Stimulated activated effector memory CD8-positive, alpha-beta T cell treated with anti-CD3 and anti-CD28 coated beads, Interleukin-12 subunit alpha, Interleukin-12 subunit beta, amount 100 ng/mL, for 72 hours (primary cell): ENCODE measurements around the gene CREB3.

Experiments used
- ATAC-seq: fragments of 150-1000 bp; cut with Tn5 transposase; 2 replicates; pipeline ENCODE4 v1.10.0; 2021
- DNase-seq, 2 donors: peaks; one replicate each; pipeline ENCODE4 v3.0.0; 2021 to 2022; ENCODE audit warnings: low spot score in 2 of 2
- H3K27ac Mint-ChIP-seq: one replicate; pipeline ENCODE4 v1.8.0; 2022; ENCODE audit warnings: mild to moderate bottlenecking, mixed read lengths
- H3K36me3 Mint-ChIP-seq: one replicate; pipeline ENCODE4 v1.8.0; 2022; ENCODE audit warnings: mild to moderate bottlenecking, mixed read lengths
- H3K4me1 Mint-ChIP-seq: one replicate; pipeline ENCODE4 v1.8.0; 2022; ENCODE audit warnings: mixed read lengths
- H3K4me3 Mint-ChIP-seq: one replicate; pipeline ENCODE4 v1.8.0; 2022; ENCODE audit warnings: mild to moderate bottlenecking, mixed read lengths
- H3K9me3 Mint-ChIP-seq: one replicate; pipeline ENCODE4 v1.8.0; 2022; ENCODE audit warnings: mixed read lengths

Gene CREB3

DNA sequence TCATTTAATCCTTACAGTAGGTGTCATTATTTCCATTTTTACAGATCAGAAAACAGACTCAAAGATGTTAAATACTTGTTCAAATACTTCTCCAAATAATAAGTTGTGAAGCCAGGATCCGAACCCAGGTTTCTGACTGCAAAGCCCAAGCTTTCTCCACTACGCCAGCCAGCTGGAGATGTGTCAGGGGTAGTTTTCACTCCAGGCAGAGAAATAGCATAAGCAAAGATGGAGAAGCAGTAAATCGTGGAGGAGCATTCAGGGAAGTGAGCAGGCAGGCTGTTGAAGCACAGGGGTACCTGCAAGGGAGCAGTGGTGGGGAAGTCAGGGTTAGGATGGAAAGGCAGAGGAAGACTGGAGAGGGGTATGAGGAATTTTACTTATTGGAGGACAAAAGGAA is 3.4 kb upstream of the CREB3 start:
- H3K4me3 Mint-ChIP-seq: no peak overlapping the region
- no peak for DNase-seq
- H3K36me3 Mint-ChIP-seq: peaks cover 24% of the 10 kb centered on the region
- no peak overlapping the region for H3K27ac Mint-ChIP-seq
- ATAC-seq: no peak
- H3K9me3 Mint-ChIP-seq: no peaks in the 10 kb centered on the region
- peaks cover 16% of the 10 kb centered on the region for H3K4me1 Mint-ChIP-seq

GRCh38 chr9:35729700-35730485 is 2.6 kb upstream of the CREB3 start:
- Mint-ChIP-seq H3K4me3 (no peak overlapping the region), H3K27ac (no peak overlapping the region), H3K4me1 (peaks cover 11% of the 10 kb centered on the region), H3K36me3 (peaks cover 32% of the 10 kb centered on the region), H3K9me3 (no peaks in the 10 kb centered on the region)
- DNase-seq (peak; percentile 17 to 67), ATAC-seq (no peak)

DNA sequence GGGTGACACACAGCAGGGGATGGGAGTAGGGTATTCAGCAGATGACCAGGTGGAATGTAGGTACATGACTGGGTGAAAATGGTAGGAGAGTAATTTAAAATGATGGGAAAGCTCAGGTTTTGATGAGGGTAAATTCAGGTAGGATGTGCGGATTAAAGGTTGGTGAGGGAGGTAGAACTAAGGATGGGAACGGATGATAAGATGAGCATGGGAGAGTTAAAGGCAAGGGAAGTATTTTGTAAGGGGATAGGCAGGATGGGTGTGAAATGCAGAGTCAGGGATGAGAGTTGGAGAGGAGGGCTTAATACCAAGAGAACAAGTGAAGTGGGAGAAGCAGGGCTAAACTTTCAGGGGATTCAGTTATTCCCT is 2.0 kb upstream of the CREB3 start:
- H3K4me1 Mint-ChIP-seq: peaks cover 9% of the 10 kb centered on the region
- peaks cover 38% of the 10 kb centered on the region for H3K36me3 Mint-ChIP-seq
- no peak for ATAC-seq
- no peak overlapping the region for H3K4me3 Mint-ChIP-seq
- H3K9me3 Mint-ChIP-seq: no peaks in the 10 kb centered on the region
- DNase-seq: no peak
- H3K27ac Mint-ChIP-seq: no peak overlapping the region

- Mint-ChIP-seq H3K4me1 (peaks cover 19% of the 10 kb centered on the region), H3K9me3 (no peaks in the 10 kb centered on the region), H3K27ac (no peak overlapping the region), H3K4me3 (no peak overlapping the region), H3K36me3 (peaks cover 49% of the 10 kb centered on the region)
- DNase-seq (no peak), ATAC-seq (no peak)
Measured at GRCh38 chr9:35731415-35732184, 866 bp upstream of the CREB3 start.

GRCh38 chr9:35732800-35733541 is 505 bp downstream of the CREB3 start:
- peaks cover 19% of the 10 kb centered on the region for H3K4me1 Mint-ChIP-seq
- H3K27ac Mint-ChIP-seq: no peak overlapping the region
- H3K9me3 Mint-ChIP-seq: no peaks in the 10 kb centered on the region
- peak; percentile 1 for ATAC-seq
- no peak overlapping the region for H3K4me3 Mint-ChIP-seq
- peak in 1 of 2 donors; percentile 65 for DNase-seq
- peaks cover 63% of the 10 kb centered on the region for H3K36me3 Mint-ChIP-seq

DNA sequence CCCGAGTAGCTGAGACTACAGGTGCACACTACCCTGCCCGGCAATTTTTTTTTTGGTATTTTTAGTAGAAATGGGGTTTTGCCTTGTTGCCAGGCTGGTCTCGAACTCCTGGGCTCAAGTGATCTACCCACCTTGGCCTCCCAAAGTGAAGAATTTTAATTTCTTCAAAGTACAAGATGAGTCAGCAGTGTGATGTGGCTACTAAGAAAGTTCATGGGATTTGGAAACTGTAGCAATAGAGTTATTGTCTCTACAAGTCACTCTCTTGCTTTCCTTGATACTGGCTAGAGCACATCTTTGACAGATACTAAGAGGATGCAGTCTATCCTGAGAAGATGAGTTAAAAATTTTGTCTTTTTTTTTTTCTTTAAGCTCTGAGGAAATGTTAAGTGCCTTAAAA is 1.6 kb downstream of the CREB3 start:
- no peak overlapping the region for H3K4me3 Mint-ChIP-seq
- H3K9me3 Mint-ChIP-seq: no peaks in the 10 kb centered on the region
- peaks cover 74% of the 10 kb centered on the region for H3K36me3 Mint-ChIP-seq
- DNase-seq (no peak), ATAC-seq (no peak)
- H3K27ac Mint-ChIP-seq: no peak overlapping the region
- H3K4me1 Mint-ChIP-seq: peaks cover 19% of the 10 kb centered on the region

GRCh38 chr9:35736201-35736633 is 3.8 kb downstream of the CREB3 start:
- H3K36me3 Mint-ChIP-seq: peaks cover 90% of the 10 kb centered on the region
- no peak overlapping the region for H3K4me3 Mint-ChIP-seq
- no peaks in the 10 kb centered on the region for H3K9me3 Mint-ChIP-seq
- H3K27ac Mint-ChIP-seq: no peak overlapping the region
- ATAC-seq (no peak), DNase-seq (peak; percentile 34 to 73)
- H3K4me1 Mint-ChIP-seq: peaks cover 19% of the 10 kb centered on the region

- ATAC-seq: no peak
- H3K4me1 Mint-ChIP-seq: peaks cover 29% of the 10 kb centered on the region
- H3K36me3 Mint-ChIP-seq: peaks cover 96% of the 10 kb centered on the region
- no peak overlapping the region for H3K4me3 Mint-ChIP-seq
- DNase-seq: no peak
- H3K27ac Mint-ChIP-seq: no peak overlapping the region
- H3K9me3 Mint-ChIP-seq: no peaks in the 10 kb centered on the region
Measured at GRCh38 chr9:35737143-35737542, 4.7 kb downstream of the CREB3 start.

GRCh38 chr9:35738186-35738585 is 5.7 kb downstream of the CREB3 start:
- Mint-ChIP-seq H3K9me3 (no peaks in the 10 kb centered on the region), H3K36me3 (peaks cover 97% of the 10 kb centered on the region), H3K27ac (peak overlapping the region; percentile 26), H3K4me1 (peaks cover 30% of the 10 kb centered on the region), H3K4me3 (no peak overlapping the region)
- DNase-seq: no peak
- ATAC-seq: no peak

GRCh38 chr9:35738924-35739323 is 6.5 kb downstream of the CREB3 start:
- ATAC-seq: no peak
- H3K27ac Mint-ChIP-seq: peak overlapping the region; percentile 26
- H3K9me3 Mint-ChIP-seq: no peaks in the 10 kb centered on the region
- peaks cover 99% of the 10 kb centered on the region for H3K36me3 Mint-ChIP-seq
- H3K4me3 Mint-ChIP-seq: no peak overlapping the region
- no peak for DNase-seq
- peaks cover 32% of the 10 kb centered on the region for H3K4me1 Mint-ChIP-seq

- Mint-ChIP-seq H3K9me3 (no peaks in the 10 kb centered on the region), H3K36me3 (peaks cover 97% of the 10 kb centered on the region), H3K27ac (peak overlapping the region; percentile 87), H3K4me3 (no peak overlapping the region), H3K4me1 (peaks cover 42% of the 10 kb centered on the region)
- ATAC-seq: no peak
- DNase-seq: no peak
Measured at GRCh38 chr9:35740243-35740642, 7.8 kb downstream of the CREB3 start.

DNA sequence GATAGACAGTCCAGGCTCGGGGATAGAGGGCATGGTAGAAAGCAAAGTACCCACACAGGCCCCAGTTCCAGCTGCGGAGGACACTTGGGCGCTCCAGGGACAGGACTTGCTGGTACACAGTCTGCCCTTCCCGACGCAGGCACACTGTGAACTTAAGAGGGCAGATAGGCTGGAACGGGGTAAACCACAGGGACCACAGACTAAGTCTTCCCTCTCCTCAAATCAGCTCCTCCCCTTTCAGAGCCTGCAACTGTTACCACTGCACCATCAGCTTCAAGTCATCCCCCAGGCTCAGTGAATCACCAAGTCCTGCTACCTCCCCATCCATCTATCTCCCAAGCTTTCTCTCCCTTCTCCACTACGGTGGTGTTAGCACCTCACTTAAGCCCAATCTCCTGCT is 9.3 kb downstream of the CREB3 start:
- Mint-ChIP-seq H3K9me3 (no peaks in the 10 kb centered on the region), H3K4me1 (peaks cover 45% of the 10 kb centered on the region), H3K36me3 (peaks cover 94% of the 10 kb centered on the region), H3K27ac (peak overlapping the region; percentile 87), H3K4me3 (no peak overlapping the region)
- DNase-seq (no peak), ATAC-seq (peak; percentile 62)

DNA sequence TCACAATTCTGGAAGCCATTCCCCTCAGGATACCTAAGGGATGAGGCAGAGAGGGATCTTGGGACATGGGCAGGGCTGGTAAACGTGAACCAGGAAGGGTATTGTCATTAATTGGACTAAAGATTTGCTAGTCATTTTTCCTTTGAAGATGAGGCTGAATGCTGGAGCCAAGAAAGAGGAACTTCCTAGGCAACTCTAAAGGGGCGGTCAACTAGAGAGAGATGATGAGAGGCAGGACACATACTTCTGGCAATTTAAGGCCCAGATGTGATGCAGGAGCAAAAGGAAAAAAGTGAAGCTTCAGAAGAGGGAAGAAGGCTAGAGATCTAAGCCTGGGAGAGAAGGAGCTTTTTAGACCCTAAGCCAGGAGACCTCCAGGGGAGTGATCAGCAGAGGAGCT is 11.0 kb downstream of the CREB3 start:
- Mint-ChIP-seq H3K27ac (peak overlapping the region; percentile 7), H3K9me3 (no peaks in the 10 kb centered on the region), H3K36me3 (peaks cover 77% of the 10 kb centered on the region), H3K4me1 (peaks cover 58% of the 10 kb centered on the region), H3K4me3 (no peak overlapping the region)
- ATAC-seq: no peak
- DNase-seq: no peak

- H3K4me3 Mint-ChIP-seq: no peak overlapping the region
- DNase-seq: no peak
- ATAC-seq: no peak
- H3K9me3 Mint-ChIP-seq: no peaks in the 10 kb centered on the region
- H3K4me1 Mint-ChIP-seq: peaks cover 58% of the 10 kb centered on the region
- H3K27ac Mint-ChIP-seq: peak overlapping the region; percentile 7
- H3K36me3 Mint-ChIP-seq: peaks cover 72% of the 10 kb centered on the region
Measured at GRCh38 chr9:35743880-35744518, 11.5 kb downstream of the CREB3 start.

DNA sequence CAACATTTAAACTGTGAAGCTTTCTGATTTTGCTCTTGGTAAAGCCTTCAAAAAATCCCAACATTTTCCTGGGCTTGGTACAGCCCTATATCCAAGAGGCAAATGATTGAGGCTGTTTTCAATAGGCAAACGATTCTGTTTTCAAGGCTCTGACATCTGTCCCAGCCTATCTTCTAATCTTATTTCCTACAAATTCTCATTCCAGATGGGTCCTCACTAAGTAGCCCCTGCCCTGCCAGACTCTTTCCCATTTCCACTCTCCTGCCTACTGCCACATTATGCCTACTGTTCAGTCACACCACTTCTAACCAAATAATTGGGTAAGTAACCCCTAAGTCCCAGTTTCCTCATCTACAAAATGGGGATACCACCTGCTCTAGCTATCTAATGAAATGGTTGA is 13.1 kb downstream of the CREB3 start:
- peak overlapping the region; percentile 93 for H3K4me3 Mint-ChIP-seq
- H3K36me3 Mint-ChIP-seq: peaks cover 68% of the 10 kb centered on the region
- peaks cover 67% of the 10 kb centered on the region for H3K4me1 Mint-ChIP-seq
- H3K27ac Mint-ChIP-seq: peak overlapping the region; percentile 16
- DNase-seq (no peak), ATAC-seq (no peak)
- H3K9me3 Mint-ChIP-seq: no peaks in the 10 kb centered on the region
